Parathyroid adenoma (tissue), 2 donors: ENCODE measurements around the gene CLMP.

ENCODE experiments used
- H2AFZ ChIP-seq: fragments of 300-600 bp; sonication (generic); one replicate; pipeline ENCODE4 v1.7.0; 2017; ENCODE audit warnings: antibody characterized with exemption, mild to moderate bottlenecking
- H3K27ac ChIP-seq: fragments of 300-600 bp; sonication (generic); one replicate; pipeline ENCODE4 v1.7.0; 2017
- H3K27me3 ChIP-seq: fragments of 300-600 bp; sonication (generic); one replicate; pipeline ENCODE4 v1.7.0; 2017; ENCODE audit warnings: low read length; ENCODE audit not compliant: control insufficient read depth, insufficient read depth
- H3K36me3 ChIP-seq: fragments of 300-600 bp; sonication (generic); one replicate; pipeline ENCODE4 v1.7.0; 2017; ENCODE audit warnings: low read length; ENCODE audit not compliant: control insufficient read depth, insufficient read depth
- H3K4me1 ChIP-seq: fragments of 300-600 bp; sonication (generic); one replicate; pipeline ENCODE4 v1.7.0; 2017; ENCODE audit warnings: control low read depth
- H3K4me2 ChIP-seq: fragments of 300-600 bp; sonication (generic); one replicate; pipeline ENCODE4 v1.7.0; 2017; ENCODE audit warnings: low read length
- H3K4me3 ChIP-seq: fragments of 300-600 bp; sonication (generic); one replicate; pipeline ENCODE4 v1.7.0; 2017; ENCODE audit warnings: low read depth, low read length
- H3K79me2 ChIP-seq: fragments of 300-600 bp; sonication (generic); one replicate; pipeline ENCODE4 v1.7.0; 2017; ENCODE audit warnings: control low read depth
- H3K9ac ChIP-seq: fragments of 300-600 bp; sonication (generic); one replicate; pipeline ENCODE4 v1.7.0; 2017; ENCODE audit warnings: mild to moderate bottlenecking
- H3K9me3 ChIP-seq: fragments of 300-600 bp; sonication (generic); one replicate; pipeline ENCODE4 v1.7.0; 2017; ENCODE audit warnings: low read length; ENCODE audit not compliant: control insufficient read depth
- CTCF ChIP-seq: fragments of 300-600 bp; sonication (generic); IDR thresholded peaks from one replicate; pipeline ENCODE4 v1.7.0; 2017; ENCODE audit warnings: antibody characterized with exemption, mild to moderate bottlenecking
- donor health status: primary hyperparathyroidism.

Gene CLMP

DNA sequence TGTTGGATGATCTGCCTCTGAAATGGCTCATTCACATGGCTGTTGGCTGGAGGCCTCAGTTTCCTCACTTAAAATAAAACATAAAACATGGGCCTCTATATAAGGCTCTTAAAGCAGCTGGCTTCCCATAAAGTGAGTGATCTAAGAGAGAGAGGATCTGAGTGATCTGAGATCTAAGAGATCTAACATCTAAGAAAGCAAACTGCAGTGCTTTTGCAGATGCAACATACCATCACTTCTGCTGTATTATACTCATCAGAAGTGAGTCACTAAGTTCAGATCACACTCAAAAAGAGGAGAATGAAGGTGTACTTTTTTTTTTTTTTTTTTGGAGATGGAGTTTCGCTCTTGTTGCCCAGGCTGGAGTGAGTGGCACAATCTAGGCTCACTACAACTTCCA is 115.0 kb downstream of the CLMP start:
- Histone ChIP-seq H2AFZ (no peak overlapping the region), H3K27me3 (no peaks in the 10 kb centered on the region), H3K36me3 (no peaks in the 10 kb centered on the region), H3K9ac (no peak overlapping the region), H3K27ac (no peak overlapping the region), H3K4me1 (peaks cover 10% of the 10 kb centered on the region), H3K4me3 (no peak overlapping the region), H3K79me2 (no peaks in the 10 kb centered on the region), H3K4me2 (no peak overlapping the region), H3K9me3 (no peaks in the 10 kb centered on the region)
- no peak for TF ChIP-seq CTCF

DNA sequence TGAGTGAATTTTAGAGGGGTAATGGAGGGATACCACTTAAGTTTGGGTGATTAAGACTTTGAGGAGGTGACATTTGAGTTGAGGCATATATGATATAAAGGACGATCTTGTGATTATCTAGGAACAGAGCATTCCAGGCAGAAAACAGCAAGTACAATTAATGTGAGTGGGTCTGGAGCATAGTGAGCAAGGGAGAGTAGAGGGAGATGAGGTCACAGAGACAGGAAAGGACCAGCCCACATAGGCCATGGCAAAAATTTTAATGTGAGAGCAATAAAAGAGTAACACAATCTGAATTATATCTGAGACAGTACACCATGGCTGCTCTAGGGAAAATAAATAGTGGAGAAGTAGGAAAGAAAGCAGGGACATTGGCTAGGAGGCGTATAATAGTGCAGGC is 118.6 kb downstream of the CLMP start:
- H2AFZ ChIP-seq, result no peak overlapping the region
- H3K4me2 ChIP-seq, result no peak overlapping the region
- no peaks in the 10 kb centered on the region for H3K27me3 ChIP-seq
- H3K27ac ChIP-seq, result no peak overlapping the region
- H3K4me1 ChIP-seq, result no peaks in the 10 kb centered on the region
- TF ChIP-seq CTCF, result no peak
- no peak overlapping the region for H3K4me3 ChIP-seq
- no peak overlapping the region for H3K9ac ChIP-seq
- no peaks in the 10 kb centered on the region for H3K9me3 ChIP-seq
- no peaks in the 10 kb centered on the region for H3K79me2 ChIP-seq
- no peaks in the 10 kb centered on the region for H3K36me3 ChIP-seq

DNA sequence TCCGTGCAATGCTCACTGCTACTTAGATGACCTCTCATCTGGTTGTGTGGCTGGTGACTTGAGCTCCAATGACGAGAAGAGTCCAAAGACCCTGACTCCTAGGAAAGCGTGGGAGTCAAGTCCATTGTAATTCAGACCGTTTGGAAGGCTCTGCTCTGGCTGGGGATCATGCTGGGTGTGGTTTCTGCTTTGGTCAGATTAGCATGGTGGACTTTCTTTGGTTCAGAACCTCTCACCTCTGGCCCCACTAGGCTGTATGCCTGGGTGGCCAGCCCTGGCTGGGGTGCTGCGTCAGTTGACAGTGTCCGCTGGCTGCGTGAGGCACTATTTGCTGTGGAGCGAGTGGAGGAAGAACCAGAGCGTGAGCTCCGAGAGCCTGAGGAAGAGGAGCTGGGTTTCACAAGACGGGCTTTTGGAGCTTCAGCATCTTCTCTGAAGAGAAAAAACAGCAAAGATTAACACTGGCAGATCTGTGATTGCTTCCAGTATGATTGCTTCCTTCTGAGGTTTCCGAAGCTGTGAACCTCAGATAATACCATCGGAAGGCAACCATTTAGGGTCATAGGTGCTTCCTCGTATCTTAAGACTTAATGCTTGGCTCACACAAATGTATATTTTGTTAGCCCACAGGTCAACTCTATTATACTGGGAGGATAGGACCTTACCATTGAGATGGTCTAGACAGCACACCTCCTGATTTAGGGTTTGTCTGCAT is 121.5 kb downstream of the CLMP start:
- H3K79me2 ChIP-seq, result no peaks in the 10 kb centered on the region
- no peak overlapping the region for H3K4me3 ChIP-seq
- H3K9ac ChIP-seq, result no peak overlapping the region
- no peaks in the 10 kb centered on the region for H3K4me1 ChIP-seq
- H3K36me3 ChIP-seq, result no peaks in the 10 kb centered on the region
- no peaks in the 10 kb centered on the region for H3K27me3 ChIP-seq
- TF ChIP-seq CTCF, result no peak
- no peaks in the 10 kb centered on the region for H3K9me3 ChIP-seq
- no peak overlapping the region for H2AFZ ChIP-seq
- H3K4me2 ChIP-seq, result no peak overlapping the region
- no peak overlapping the region for H3K27ac ChIP-seq

DNA sequence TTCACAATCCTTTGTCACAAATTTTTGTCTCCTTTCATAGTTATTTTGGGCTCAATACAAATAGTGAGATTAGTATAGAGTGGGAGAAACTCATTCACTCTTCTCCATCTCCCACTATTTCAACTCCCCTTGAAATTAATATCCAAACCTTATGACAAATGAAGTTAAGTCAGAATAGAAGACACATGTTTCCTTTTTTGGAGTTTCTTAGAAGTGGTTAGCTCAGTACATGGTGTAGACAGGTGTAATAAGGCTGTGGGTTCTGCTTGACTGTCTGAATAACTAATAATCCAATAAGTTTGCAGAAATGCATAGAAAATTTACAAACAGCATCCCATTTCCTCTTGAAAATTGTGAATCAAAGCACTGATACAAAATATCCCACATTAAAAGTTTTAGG is 122.3 kb downstream of the CLMP start:
- Histone ChIP-seq H3K27ac (no peak overlapping the region), H3K4me3 (peak overlapping the region; percentile 40), H3K79me2 (no peaks in the 10 kb centered on the region), H3K9ac (no peak overlapping the region), H3K4me2 (peak overlapping the region; percentile 22), H3K36me3 (no peaks in the 10 kb centered on the region), H2AFZ (no peak overlapping the region), H3K27me3 (no peaks in the 10 kb centered on the region), H3K4me1 (no peaks in the 10 kb centered on the region), H3K9me3 (no peaks in the 10 kb centered on the region)
- no peak for TF ChIP-seq CTCF

GRCh38 chr11:123072332-123072761 is 122.7 kb downstream of the CLMP start:
- no peak for TF ChIP-seq CTCF

More at GRCh38 chr11:123072332-123072761, 122.7 kb downstream of the CLMP start:
- Histone ChIP-seq H3K4me3 (peak overlapping the region; percentile 40), H3K4me1 (no peaks in the 10 kb centered on the region), H3K9ac (no peak overlapping the region), H3K36me3 (no peaks in the 10 kb centered on the region), H3K27me3 (no peaks in the 10 kb centered on the region), H3K27ac (no peak overlapping the region), H3K4me2 (peak overlapping the region; percentile 22), H3K79me2 (no peaks in the 10 kb centered on the region), H3K9me3 (no peaks in the 10 kb centered on the region), H2AFZ (no peak overlapping the region)
